Parathyroid adenoma (tissue), 2 donors: ENCODE results near the gene TUBB2B.

Experiments
- H2AFZ ChIP-seq: fragments of 300-600 bp; sonication (generic); one replicate; pipeline ENCODE4 v1.7.0; 2017; ENCODE audit warnings: antibody characterized with exemption, mild to moderate bottlenecking
- H3K27ac ChIP-seq: fragments of 300-600 bp; sonication (generic); one replicate; pipeline ENCODE4 v1.7.0; 2017
- H3K27me3 ChIP-seq: fragments of 300-600 bp; sonication (generic); one replicate; pipeline ENCODE4 v1.7.0; 2017; ENCODE audit warnings: low read length; ENCODE audit not compliant: control insufficient read depth, insufficient read depth
- H3K36me3 ChIP-seq: fragments of 300-600 bp; sonication (generic); one replicate; pipeline ENCODE4 v1.7.0; 2017; ENCODE audit warnings: low read length; ENCODE audit not compliant: control insufficient read depth, insufficient read depth
- H3K4me1 ChIP-seq: fragments of 300-600 bp; sonication (generic); one replicate; pipeline ENCODE4 v1.7.0; 2017; ENCODE audit warnings: control low read depth
- H3K4me2 ChIP-seq: fragments of 300-600 bp; sonication (generic); one replicate; pipeline ENCODE4 v1.7.0; 2017; ENCODE audit warnings: low read length
- H3K4me3 ChIP-seq: fragments of 300-600 bp; sonication (generic); one replicate; pipeline ENCODE4 v1.7.0; 2017; ENCODE audit warnings: low read depth, low read length
- H3K79me2 ChIP-seq: fragments of 300-600 bp; sonication (generic); one replicate; pipeline ENCODE4 v1.7.0; 2017; ENCODE audit warnings: control low read depth
- H3K9ac ChIP-seq: fragments of 300-600 bp; sonication (generic); one replicate; pipeline ENCODE4 v1.7.0; 2017; ENCODE audit warnings: mild to moderate bottlenecking
- H3K9me3 ChIP-seq: fragments of 300-600 bp; sonication (generic); one replicate; pipeline ENCODE4 v1.7.0; 2017; ENCODE audit warnings: low read length; ENCODE audit not compliant: control insufficient read depth
- TF ChIP-seq, protein P1 (sequence below): fragments of 300-600 bp; sonication (generic); IDR thresholded peaks from one replicate; pipeline ENCODE4 v1.7.0; 2017; ENCODE audit warnings: antibody characterized with exemption, mild to moderate bottlenecking
- donor health status: primary hyperparathyroidism.

TUBB2B gene

GRCh38 chr6:3209114-3210023 is 18.1 kb downstream of the TUBB2B start:
- no peaks in the 10 kb centered on the region for H3K27me3 ChIP-seq
- H2AFZ ChIP-seq = no peak overlapping the region
- H3K36me3 ChIP-seq = no peaks in the 10 kb centered on the region
- no peak overlapping the region for H3K9ac ChIP-seq
- H3K9me3 ChIP-seq = no peaks in the 10 kb centered on the region
- no peak overlapping the region for H3K4me2 ChIP-seq
- H3K4me1 ChIP-seq = no peaks in the 10 kb centered on the region
- no peaks in the 10 kb centered on the region for H3K79me2 ChIP-seq
- TF ChIP-seq, protein P1, sequence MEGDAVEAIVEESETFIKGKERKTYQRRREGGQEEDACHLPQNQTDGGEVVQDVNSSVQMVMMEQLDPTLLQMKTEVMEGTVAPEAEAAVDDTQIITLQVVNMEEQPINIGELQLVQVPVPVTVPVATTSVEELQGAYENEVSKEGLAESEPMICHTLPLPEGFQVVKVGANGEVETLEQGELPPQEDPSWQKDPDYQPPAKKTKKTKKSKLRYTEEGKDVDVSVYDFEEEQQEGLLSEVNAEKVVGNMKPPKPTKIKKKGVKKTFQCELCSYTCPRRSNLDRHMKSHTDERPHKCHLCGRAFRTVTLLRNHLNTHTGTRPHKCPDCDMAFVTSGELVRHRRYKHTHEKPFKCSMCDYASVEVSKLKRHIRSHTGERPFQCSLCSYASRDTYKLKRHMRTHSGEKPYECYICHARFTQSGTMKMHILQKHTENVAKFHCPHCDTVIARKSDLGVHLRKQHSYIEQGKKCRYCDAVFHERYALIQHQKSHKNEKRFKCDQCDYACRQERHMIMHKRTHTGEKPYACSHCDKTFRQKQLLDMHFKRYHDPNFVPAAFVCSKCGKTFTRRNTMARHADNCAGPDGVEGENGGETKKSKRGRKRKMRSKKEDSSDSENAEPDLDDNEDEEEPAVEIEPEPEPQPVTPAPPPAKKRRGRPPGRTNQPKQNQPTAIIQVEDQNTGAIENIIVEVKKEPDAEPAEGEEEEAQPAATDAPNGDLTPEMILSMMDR = no peak
- H3K27ac ChIP-seq = no peak overlapping the region
- no peak overlapping the region for H3K4me3 ChIP-seq

- TF ChIP-seq, protein P1 = no peak
- Histone ChIP-seq H3K27ac (no peak overlapping the region), H3K4me1 (no peaks in the 10 kb centered on the region), H3K4me3 (no peak overlapping the region), H2AFZ (no peak overlapping the region), H3K9me3 (no peaks in the 10 kb centered on the region), H3K9ac (no peak overlapping the region), H3K36me3 (no peaks in the 10 kb centered on the region), H3K79me2 (no peaks in the 10 kb centered on the region), H3K4me2 (no peak overlapping the region), H3K27me3 (no peaks in the 10 kb centered on the region)
Measured at GRCh38 chr6:3208775-3209113, 18.7 kb downstream of the TUBB2B start.

DNA sequence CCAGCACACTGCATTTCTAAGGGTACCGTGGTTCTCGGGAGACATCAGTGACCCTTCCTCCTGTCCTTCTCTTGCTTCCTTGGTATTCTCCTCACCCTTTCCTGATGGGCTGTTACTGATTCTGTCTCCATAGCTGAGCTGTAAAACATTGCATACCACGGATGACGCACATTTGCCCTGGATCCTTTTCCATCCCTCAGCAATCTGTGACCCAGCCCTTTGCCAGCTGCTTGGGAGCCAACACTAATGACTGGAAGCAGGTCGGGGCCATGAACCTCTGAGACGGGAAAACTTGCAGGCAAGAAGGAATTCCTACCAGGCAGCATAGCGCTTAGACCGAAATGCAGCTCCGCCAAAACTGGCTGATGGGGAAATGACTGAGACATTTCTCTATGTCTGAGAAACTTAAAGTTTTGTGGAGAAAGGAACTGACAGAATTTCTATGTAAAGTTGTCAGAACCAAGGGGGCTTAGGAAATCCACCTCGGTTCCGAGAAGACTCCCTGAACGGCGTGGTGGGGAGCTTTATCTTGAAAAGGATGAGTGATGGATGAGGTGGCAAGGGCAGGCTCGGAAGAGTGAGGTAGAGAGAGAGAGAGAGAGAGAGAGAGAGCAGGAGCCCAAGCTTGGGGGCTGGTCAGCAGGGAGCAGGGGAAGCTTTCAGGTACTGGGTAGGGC is 19.2 kb downstream of the TUBB2B start:
- Histone ChIP-seq H3K27ac (no peak overlapping the region), H3K4me3 (no peak overlapping the region), H3K4me1 (no peaks in the 10 kb centered on the region)

GRCh38 chr6:3206339-3207015 is 21.0 kb downstream of the TUBB2B start:
- H3K9me3 ChIP-seq = no peaks in the 10 kb centered on the region
- no peaks in the 10 kb centered on the region for H3K79me2 ChIP-seq
- H3K9ac ChIP-seq = no peak overlapping the region
- H3K4me2 ChIP-seq = no peak overlapping the region
- H3K4me3 ChIP-seq = no peak overlapping the region
- H2AFZ ChIP-seq = no peak overlapping the region
- H3K36me3 ChIP-seq = no peaks in the 10 kb centered on the region
- no peaks in the 10 kb centered on the region for H3K27me3 ChIP-seq
- no peaks in the 10 kb centered on the region for H3K4me1 ChIP-seq
- no peak overlapping the region for H3K27ac ChIP-seq
- TF ChIP-seq, protein P1 = no peak

More for the DNA sequence above, 19.2 kb downstream of the TUBB2B start:
- Histone ChIP-seq H3K36me3 (no peaks in the 10 kb centered on the region), H2AFZ (no peak overlapping the region), H3K27me3 (no peaks in the 10 kb centered on the region), H3K79me2 (no peaks in the 10 kb centered on the region), H3K9me3 (no peaks in the 10 kb centered on the region), H3K9ac (no peak overlapping the region), H3K4me2 (no peak overlapping the region)
- TF ChIP-seq, protein P1 = no peak
